NB4 (cell line): ENCODE measurements around the gene CDC42EP5.

Source experiments
- DNase-seq: peaks from one replicate; pipeline ENCODE4 v3.0.0; 2010; ENCODE audit warnings: low read depth
- H3K4me3 ChIP-seq: one replicate; pipeline ENCODE4 v1.5.1; 2011; ENCODE audit warnings: mild to moderate bottlenecking, low read depth, low read length, moderate library complexity
- MYC ChIP-seq: IDR thresholded peaks from 2 replicates; pipeline ENCODE4 v1.6.1; 2011; ENCODE audit warnings: low read depth, low read length
- POLR2A ChIP-seq: IDR thresholded peaks from 2 replicates; pipeline ENCODE4 v1.6.1; 2011; ENCODE audit warnings: mild to moderate bottlenecking; ENCODE audit not compliant: insufficient read length; ENCODE audit errors: extremely low read depth
- TF ChIP-seq, protein P1 (sequence below): IDR thresholded peaks from 2 replicates; pipeline ENCODE4 v1.6.1; 2011; ENCODE audit warnings: low read depth, low read length
- TF ChIP-seq, protein P2 (sequence below): IDR thresholded peaks from one replicate; pipeline ENCODE4 v1.5.1; 2012; ENCODE audit warnings: low read depth, low read length

CDC42EP5 gene

DNA sequence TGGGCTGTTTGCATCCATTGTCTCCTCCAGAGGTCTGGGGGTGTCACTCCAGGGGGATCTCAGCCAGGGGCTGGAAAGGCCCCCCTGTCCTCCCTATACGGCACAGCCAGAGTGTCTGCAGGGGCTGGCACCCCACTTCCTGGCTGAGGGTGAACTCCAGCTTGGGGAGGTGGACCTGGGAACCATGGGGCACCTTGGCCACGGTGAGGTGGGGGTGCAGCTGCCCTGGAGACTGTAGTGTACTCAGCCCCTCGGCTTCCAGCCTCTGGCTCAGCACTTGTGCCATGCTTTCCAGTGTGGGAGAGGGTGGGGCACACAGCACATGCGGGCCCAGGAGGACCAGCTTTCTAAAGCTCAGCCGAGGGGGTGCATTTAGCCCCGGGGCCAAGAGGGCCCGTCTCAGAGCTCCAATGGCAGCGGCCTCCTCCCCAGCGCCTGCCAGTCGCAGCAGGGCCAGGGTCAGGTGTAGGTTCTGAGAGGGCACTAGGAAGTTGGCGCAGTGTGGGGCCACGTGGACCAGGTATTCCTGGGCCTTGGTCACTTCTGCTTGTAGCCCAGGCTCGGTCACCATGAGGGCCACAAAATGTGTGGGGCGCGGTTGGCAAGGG is 10.9 kb downstream of the CDC42EP5 start:
- H3K4me3 ChIP-seq = peak overlapping the region; percentile 55
- no peak for TF ChIP-seq MYC
- TF ChIP-seq, protein P1, sequence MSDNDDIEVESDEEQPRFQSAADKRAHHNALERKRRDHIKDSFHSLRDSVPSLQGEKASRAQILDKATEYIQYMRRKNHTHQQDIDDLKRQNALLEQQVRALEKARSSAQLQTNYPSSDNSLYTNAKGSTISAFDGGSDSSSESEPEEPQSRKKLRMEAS = peak; percentile 76
- DNase-seq = no peak

DNA sequence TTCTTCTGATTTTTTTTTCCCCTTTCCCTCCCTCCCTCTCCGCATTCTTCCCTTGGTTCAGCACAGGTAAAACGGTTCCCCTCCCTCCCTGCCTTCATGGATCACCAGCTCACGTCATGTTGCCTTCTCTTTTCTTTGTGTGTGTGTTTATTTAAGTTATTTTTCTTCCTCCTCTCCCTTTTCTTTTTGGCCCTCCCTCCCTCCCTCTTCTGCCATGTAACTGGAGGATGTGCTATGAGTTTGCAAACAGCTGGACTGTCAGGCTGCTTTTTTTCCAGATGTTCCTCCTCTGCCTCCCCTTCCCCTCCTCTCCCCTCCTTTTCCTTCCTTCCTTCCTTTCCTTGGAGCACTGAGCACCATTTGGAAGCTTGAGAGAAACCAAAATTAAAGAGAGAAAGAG is 11.5 kb downstream of the CDC42EP5 start:
- TF ChIP-seq POLR2A (no peak), MYC (no peak)
- TF ChIP-seq, protein P1 = no peak
- TF ChIP-seq, protein P2, sequence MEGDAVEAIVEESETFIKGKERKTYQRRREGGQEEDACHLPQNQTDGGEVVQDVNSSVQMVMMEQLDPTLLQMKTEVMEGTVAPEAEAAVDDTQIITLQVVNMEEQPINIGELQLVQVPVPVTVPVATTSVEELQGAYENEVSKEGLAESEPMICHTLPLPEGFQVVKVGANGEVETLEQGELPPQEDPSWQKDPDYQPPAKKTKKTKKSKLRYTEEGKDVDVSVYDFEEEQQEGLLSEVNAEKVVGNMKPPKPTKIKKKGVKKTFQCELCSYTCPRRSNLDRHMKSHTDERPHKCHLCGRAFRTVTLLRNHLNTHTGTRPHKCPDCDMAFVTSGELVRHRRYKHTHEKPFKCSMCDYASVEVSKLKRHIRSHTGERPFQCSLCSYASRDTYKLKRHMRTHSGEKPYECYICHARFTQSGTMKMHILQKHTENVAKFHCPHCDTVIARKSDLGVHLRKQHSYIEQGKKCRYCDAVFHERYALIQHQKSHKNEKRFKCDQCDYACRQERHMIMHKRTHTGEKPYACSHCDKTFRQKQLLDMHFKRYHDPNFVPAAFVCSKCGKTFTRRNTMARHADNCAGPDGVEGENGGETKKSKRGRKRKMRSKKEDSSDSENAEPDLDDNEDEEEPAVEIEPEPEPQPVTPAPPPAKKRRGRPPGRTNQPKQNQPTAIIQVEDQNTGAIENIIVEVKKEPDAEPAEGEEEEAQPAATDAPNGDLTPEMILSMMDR = no peak
- H3K4me3 ChIP-seq = peak overlapping the region; percentile 55
- no peak for DNase-seq

DNA sequence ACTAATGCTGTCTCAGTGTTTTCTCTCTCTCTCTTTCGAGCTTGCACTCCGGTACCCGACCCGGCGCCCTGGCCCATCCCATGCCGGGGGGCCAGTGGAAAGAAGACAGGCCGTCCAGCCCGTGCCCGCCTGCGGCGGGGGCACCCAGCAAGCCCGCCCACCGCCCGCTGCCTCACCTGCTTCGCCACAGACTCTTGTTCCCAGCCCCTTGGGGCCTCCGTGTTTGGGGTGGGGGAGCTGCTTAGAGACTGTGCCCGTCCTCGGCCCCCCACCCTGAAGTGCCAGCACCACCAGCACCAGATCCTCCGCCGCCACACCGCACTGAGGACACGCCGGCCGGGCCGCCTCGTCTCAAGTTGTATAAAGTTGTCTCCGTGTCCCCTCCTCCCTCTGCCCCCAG is 11.9 kb downstream of the CDC42EP5 start:
- H3K4me3 ChIP-seq = no peak overlapping the region
- DNase-seq = no peak
- TF ChIP-seq, protein P2 = no peak
- no peak for TF ChIP-seq MYC
- TF ChIP-seq, protein P1 = no peak
- TF ChIP-seq POLR2A = no peak

DNA sequence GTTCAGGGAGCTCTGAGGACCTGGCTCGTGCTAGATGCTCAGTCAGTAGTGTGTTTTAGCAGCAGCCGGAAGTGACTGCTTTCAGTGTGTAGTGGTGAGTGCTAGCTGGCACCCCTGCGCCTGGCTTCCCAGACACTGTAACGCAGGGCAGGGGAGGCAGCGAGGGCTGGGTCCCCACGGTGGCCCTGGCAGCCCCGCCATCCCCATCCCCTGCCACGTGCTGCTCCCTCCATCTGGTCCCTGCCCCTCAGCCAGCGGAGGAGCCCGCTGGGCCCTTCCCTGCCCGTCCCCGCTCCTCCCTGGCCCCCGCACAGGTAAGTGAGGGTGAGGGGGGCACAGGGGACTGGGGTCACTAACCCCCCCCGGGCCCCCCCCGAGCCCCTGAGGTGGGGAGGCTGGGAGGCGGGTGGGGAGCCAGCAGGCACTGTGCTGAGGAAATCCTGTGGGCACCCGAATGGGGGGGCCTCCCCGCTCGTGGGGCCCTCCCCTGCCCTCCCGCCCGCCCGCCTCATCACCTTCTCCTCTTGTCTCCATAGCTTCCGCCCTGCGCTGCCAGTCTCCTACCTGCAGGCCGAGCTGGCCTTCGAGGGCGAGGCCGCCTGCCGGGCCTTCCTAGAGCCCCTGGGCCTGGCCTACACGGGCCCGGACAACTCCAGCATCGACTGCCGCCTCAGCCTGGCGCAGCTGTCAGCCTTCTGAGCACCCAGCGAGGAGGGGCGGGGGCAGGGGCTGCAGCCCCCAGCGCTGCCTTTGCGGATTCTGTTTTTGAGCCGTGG is 12.7 kb downstream of the CDC42EP5 start:
- TF ChIP-seq POLR2A (no peak), MYC (no peak)
- TF ChIP-seq, protein P1 = no peak
- TF ChIP-seq, protein P2 = no peak
- no peak for DNase-seq
- H3K4me3 ChIP-seq = no peak overlapping the region

DNA sequence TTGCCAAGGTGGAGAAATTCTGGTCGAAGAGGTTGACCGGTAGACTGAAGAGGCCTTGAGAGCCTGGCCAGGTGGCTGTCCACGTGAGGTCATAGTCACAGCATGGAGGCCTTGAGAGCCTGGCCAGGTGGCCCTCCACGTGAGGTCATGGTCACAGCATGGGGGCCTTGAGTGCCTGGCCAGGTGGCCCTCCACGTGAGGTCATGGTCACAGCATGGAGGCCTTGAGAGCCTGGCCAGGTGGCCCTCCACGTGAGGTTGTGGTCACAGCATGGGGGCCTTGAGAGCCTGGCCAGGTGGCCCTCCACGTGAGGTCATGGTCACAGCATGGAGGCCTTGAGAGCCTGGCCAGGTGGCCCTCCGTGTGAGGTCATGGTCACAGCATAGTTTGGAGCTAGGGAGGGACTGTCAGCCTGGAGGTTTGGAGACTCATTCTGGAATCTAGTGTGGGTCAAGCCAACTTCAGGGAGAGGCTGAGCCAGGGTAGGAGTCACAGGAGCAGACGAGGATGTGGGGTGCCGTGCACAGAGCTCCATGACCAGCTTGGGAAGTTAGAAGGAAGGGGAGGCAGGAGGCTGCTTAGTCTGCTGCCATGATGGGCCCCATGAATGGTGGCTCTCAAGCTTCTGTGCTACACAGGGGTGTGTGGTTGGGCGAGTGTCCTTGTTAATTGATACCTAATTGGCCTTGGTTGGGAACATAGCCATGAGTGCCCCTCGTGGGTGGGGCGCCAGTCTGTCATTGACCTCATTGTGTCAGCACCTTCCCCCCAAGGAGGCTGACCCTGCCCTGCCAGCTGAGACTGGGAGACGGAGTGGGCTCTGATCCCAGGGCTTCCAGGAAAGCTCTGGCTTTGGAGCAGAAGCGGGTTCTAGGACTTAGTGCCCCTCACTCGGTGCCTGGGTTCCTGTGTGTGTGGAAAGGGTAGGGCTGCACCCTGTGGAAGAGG is 13.5 kb downstream of the CDC42EP5 start:
- no peak for DNase-seq
- no peak overlapping the region for H3K4me3 ChIP-seq
- TF ChIP-seq, protein P1 = no peak
- no peak for TF ChIP-seq MYC
- TF ChIP-seq, protein P2 = no peak
- TF ChIP-seq POLR2A = no peak
